HepG2 (cell line): Measurements from ENCODE around the gene PIGA. TPM values are rescaled to one million over a fixed set of nuclear protein-coding genes. Genes with fewer than 3 reads are reported as not detected.

ENCODE experiments used
- ATAC-seq: fragments of 200-7000 bp; cut with Tn5 transposase; 3 replicates; pipeline ENCODE4 v1.9.1; 2020; ENCODE audit warnings: mild to moderate bottlenecking, moderate library complexity
- BruUV-seq: library from RNA; stranded (reverse); fragments of 400-500 nt; replicated peaks from 2 replicates; lab custom pipeline; 2021; lab: Mats Ljungman, UMichigan
- CTCF ChIA-PET: fragments of 300-600 bp; formaldehyde crosslinking; extraction: SDS; loops from one replicate; lab custom pipeline; 2021; ENCODE audit warnings: low total read pairs, inconsistent platforms, low intra/inter-chr PET ratio; lab: Yijun Ruan, JAX
- POLR2A ChIA-PET: fragments of 350-600 bp; sonication (Branson Sonifier 250); formaldehyde crosslinking; loops from one replicate; lab custom pipeline; 2020; ENCODE audit warnings: antibody characterized with exemption, inconsistent platforms; lab: Yijun Ruan, JAX
- DNase-seq: peaks from one replicate; pipeline ENCODE4 v3.0.0-alpha.2; 2015; ENCODE audit warnings: low spot score
- FAIRE-seq: peaks from 3 replicates; lab custom pipeline; 2011; peaks lifted over from hg19 to GRCh38; lab: Jason Lieb, UNC
- H2AFZ ChIP-seq: one replicate; pipeline ENCODE4 v1.6.1; 2011; ENCODE audit warnings: low read length, inconsistent platforms
- H3K27ac ChIP-seq: fragments of 300-600 bp; 3 replicates; pipeline ENCODE4 v1.8.0; 2011; ENCODE audit warnings: mixed run types, mild to moderate bottlenecking, mixed read lengths, low read length, inconsistent platforms; ENCODE audit not compliant: insufficient read depth; ENCODE audit errors: extremely low read length
- H3K27me3 ChIP-seq, 2 experiments: fragments of 200-600 bp in 1 of 2; 2 replicates in 1 of 2; 3 replicates in 1 of 2; pipeline versions ENCODE4 v1.6.0 to v1.8.0; 2011; ENCODE audit warnings: low read length in 2 of 2, mild to moderate bottlenecking in 2 of 2, moderate library complexity in 2 of 2, inconsistent platforms in 1 of 2; ENCODE audit not compliant: insufficient read depth in 2 of 2, control insufficient read depth in 1 of 2
- H3K36me3 ChIP-seq, 2 experiments: fragments of 200-600 bp in 1 of 2; replicated peaks in 1 of 2; 2 replicates in 1 of 2; 3 replicates in 1 of 2; pipeline versions ENCODE4 v1.5.1 to v1.8.0; 2011; ENCODE audit warnings: low read length in 2 of 2, inconsistent platforms in 1 of 2; ENCODE audit not compliant: insufficient read depth in 2 of 2, control insufficient read depth in 1 of 2
- H3K4me1 ChIP-seq: 2 replicates; pipeline ENCODE4 v1.5.1; 2012; ENCODE audit warnings: low read length, inconsistent platforms; ENCODE audit not compliant: insufficient read depth
- H3K4me2 ChIP-seq: 2 replicates; pipeline ENCODE4 v1.6.0; 2011; ENCODE audit warnings: low read depth, low read length, inconsistent platforms
- H3K4me3 ChIP-seq, 3 experiments: fragments of 200-600 bp in 1 of 3; sonication (generic), shearing (Covaris generic) in 1 of 3; replicated peaks in 1 of 3; 2 replicates each; pipeline ENCODE4 v1.5.1; 2011 to 2016; ENCODE audit warnings: low read length in 3 of 3, inconsistent platforms in 2 of 3, low read depth in 2 of 3, mild to moderate bottlenecking in 2 of 3, control low read depth in 1 of 3, mixed read lengths in 1 of 3; ENCODE audit not compliant: insufficient read depth in 1 of 3
- H3K79me2 ChIP-seq: one replicate; pipeline ENCODE4 v1.6.1; 2011; ENCODE audit warnings: low read length, inconsistent platforms; ENCODE audit not compliant: insufficient read depth
- H3K9ac ChIP-seq: 2 replicates; pipeline ENCODE4 v1.6.0; 2011; ENCODE audit warnings: mild to moderate bottlenecking, low read depth, low read length, inconsistent platforms; ENCODE audit not compliant: insufficient read depth
- H3K9me3 ChIP-seq: 2 replicates; pipeline ENCODE4 v1.5.1; 2012; ENCODE audit warnings: mild to moderate bottlenecking, low read length
- H4K20me1 ChIP-seq: 2 replicates; pipeline ENCODE4 v1.6.0; 2011; ENCODE audit warnings: inconsistent platforms, mild to moderate bottlenecking, low read length, moderate library complexity; ENCODE audit not compliant: insufficient read depth
- GABPA ChIP-seq, 2 experiments: IDR thresholded peaks; 2 replicates each; pipeline ENCODE4 v1.6.1; 2011 to 2016; ENCODE audit warnings: low read depth in 2 of 2, low read length in 1 of 2, missing biosample characterization in 1 of 2, missing genetic modification characterization in 1 of 2
- HIVEP1 ChIP-seq: sonication (generic); formaldehyde crosslinking; IDR thresholded peaks from 2 replicates; pipeline ENCODE4 v1.4.0; 2020; ENCODE audit warnings: mild to moderate bottlenecking, missing genetic modification reagents
- IKZF5 ChIP-seq: IDR thresholded peaks from 2 replicates; pipeline ENCODE4 v1.6.1; 2018; ENCODE audit warnings: missing genetic modification reagents, mild to moderate bottlenecking, missing compliant biosample characterization
- JUN ChIP-seq: sonication (generic); formaldehyde crosslinking; IDR thresholded peaks from 2 replicates; pipeline ENCODE4 v1.4.0; 2020; ENCODE audit warnings: mild to moderate bottlenecking, missing genetic modification reagents
- ZNF207 ChIP-seq: fragments of 450-650 bp; IDR thresholded peaks from 2 replicates; pipeline ENCODE4 v1.6.1; 2016; ENCODE audit warnings: antibody characterized with exemption, borderline replicate concordance
- ZNF468 ChIP-seq: sonication (generic); formaldehyde crosslinking; IDR thresholded peaks from 2 replicates; pipeline ENCODE4 v1.8.0; 2022; ENCODE audit warnings: mild to moderate bottlenecking, moderate library complexity, missing genetic modification reagents
- ZNF672 ChIP-seq: sonication (generic); formaldehyde crosslinking; IDR thresholded peaks from 2 replicates; pipeline ENCODE4 v1.8.1; 2022; ENCODE audit warnings: missing genetic modification reagents
- ZSCAN9 ChIP-seq: IDR thresholded peaks from 2 replicates; pipeline ENCODE4 v1.6.1; 2016; ENCODE audit warnings: borderline replicate concordance
- WGBS: methylation state at CpG from one replicate; pipeline ENCODE4 v1.1.6; 2017; ENCODE audit warnings: low lambda C conversion rate; 5-methylcytosine and 5-hydroxymethylcytosine counted together
- in situ Hi-C: cut with HindIII; loops from 2 replicates; pipeline ENCODE4 v1.10.0; 2017; ENCODE audit warnings: low pct_unique_long_range_greater_than_20kb; ENCODE audit not compliant: extremely low pct_ligation_motif_present
- intact Hi-C: fragments of 100-400 bp; cut with micrococcal nuclease; formaldehyde crosslinking; loops from one replicate; pipeline ENCODE4 v1.10.0; 2022; ENCODE audit not compliant: unreplicated experiment
- polyA plus RNA-seq, 8 experiments: library from polyadenylated mRNA; depleted of rRNA in 3 of 8; stranded (reverse) in 7 of 8; unstranded in 1 of 8; fragments of >200 nt; fragmentation: Illumina TruSeq in 4 of 8; extraction: Trizol in 4 of 8; gene quantifications; 2 replicates each; pipeline versions ENCODE4 v1.2.1 to v1.2.3, GENCODE V29; 2011 to 2016; ENCODE audit warnings: low read depth in 4 of 8, missing spikeins in 1 of 8, mixed read lengths in 1 of 8; ENCODE audit not compliant: insufficient read depth in 1 of 8
- total RNA-seq, 5 experiments: library from RNA; depleted of rRNA; stranded (reverse); fragments of >200 nt; fragmentation: Illumina TruSeq; extraction: Trizol; gene quantifications; 2 replicates each; pipeline ENCODE4 v1.2.3, GENCODE V29; 2016; ENCODE audit warnings: low read depth in 1 of 5
- TF ChIP-seq, protein P1 (sequence below): sonication (generic); formaldehyde crosslinking; conservative IDR thresholded peaks from 2 replicates; pipeline ENCODE4 v1.8.0; 2022; ENCODE audit warnings: mild to moderate bottlenecking, moderate library complexity, missing genetic modification reagents
- TF ChIP-seq, protein P2 (sequence below): sonication (generic); formaldehyde crosslinking; IDR thresholded peaks from 2 replicates; pipeline ENCODE4 v1.4.0; 2020; ENCODE audit warnings: missing genetic modification reagents
- TF ChIP-seq, protein P3 (sequence below): sonication (generic); formaldehyde crosslinking; IDR thresholded peaks from 2 replicates; pipeline ENCODE4 v1.5.1; 2020; ENCODE audit warnings: mild to moderate bottlenecking, missing genetic modification reagents

Gene PIGA
- total and polyA plus RNA-seq, 2 of the 13 experiments (the other 11 are each of a cell fraction or from before 2014, with no cell fraction given): 6.0 to 13.0 TPM

GRCh38 chrX:15298201-15298600, 37.1 kb downstream of the PIGA start:
- no peak for TF ChIP-seq GABPA (IDR thresholded peaks at IDR 0.05; ENCODE audit: low read depth, low read length)
- peak; percentile 72 for TF ChIP-seq GABPA (CRISPR knock-in tag; IDR thresholded peaks at IDR 0.05; ENCODE audit: low read depth)
- TF ChIP-seq IKZF5 (CRISPR knock-in tag): peak; percentile 27; the same call in 1 of the 2 replicates
- TF ChIP-seq JUN (CRISPR knock-in tag): no peak
- TF ChIP-seq HIVEP1 (CRISPR knock-in tag): no peak
- Histone ChIP-seq H3K4me3 (no peak overlapping the region), H2AFZ (peak overlapping the region; percentile 42), H3K36me3 (no peaks in the 10 kb centered on the region), H3K4me2 (peak overlapping the region; percentile 33; the same call in 1 of the 2 replicates), H3K4me1 (peaks cover 28% of the 10 kb centered on the region; the same call in 1 of the 2 replicates), H3K27ac (no peak overlapping the region), H3K9me3 (no peaks in the 10 kb centered on the region), H3K27me3 (no peaks in the 10 kb centered on the region), H4K20me1 (no peaks in the 10 kb centered on the region), H3K9ac (no peak overlapping the region), H3K79me2 (no peaks in the 10 kb centered on the region)
- BruUV-seq: no TSS peak
- no peak for DNase-seq
- ChIA-PET CTCF (no interaction called here), POLR2A (no interaction called here)
- intact Hi-C loops (no loop called here), in situ Hi-C loops (no loop called here)
- no peak for ATAC-seq
- FAIRE-seq: no peak
- WGBS: 53% methylated on average over 2 of the region's 2 CpGs

GRCh38 chrX:15293451-15293850, 41.9 kb downstream of the PIGA start:
- CTCF ChIA-PET: no interaction called here
- in situ Hi-C loops: no loop called here
- 25% methylated on average over 2 of the region's 2 CpGs for WGBS
- no peaks in the 10 kb centered on the region for H3K27me3 ChIP-seq
- no peak overlapping the region for H3K27ac ChIP-seq
- no peak overlapping the region for H2AFZ ChIP-seq
- ATAC-seq: no peak
- FAIRE-seq: no peak
- no TSS peak for BruUV-seq
- H3K9me3 ChIP-seq: no peaks in the 10 kb centered on the region
- POLR2A ChIA-PET: no interaction called here
- H3K79me2 ChIP-seq: no peaks in the 10 kb centered on the region
- intact Hi-C loops: no loop called here
- no peaks in the 10 kb centered on the region for H3K36me3 ChIP-seq
- no peak overlapping the region for H3K9ac ChIP-seq
- no peaks in the 10 kb centered on the region for H4K20me1 ChIP-seq
- H3K4me3 ChIP-seq: no peak overlapping the region
- H3K4me1 ChIP-seq: peaks cover 7% of the 10 kb centered on the region; the same call in 1 of the 2 replicates
- H3K4me2 ChIP-seq: no peak overlapping the region
- no peak for DNase-seq
- TF ChIP-seq ZNF672 (no peak), ZNF207 (no peak), ZNF468 (CRISPR knock-in tag) (no peak), ZSCAN9 (CRISPR knock-in tag) (no peak)
- TF ChIP-seq, protein P1, sequence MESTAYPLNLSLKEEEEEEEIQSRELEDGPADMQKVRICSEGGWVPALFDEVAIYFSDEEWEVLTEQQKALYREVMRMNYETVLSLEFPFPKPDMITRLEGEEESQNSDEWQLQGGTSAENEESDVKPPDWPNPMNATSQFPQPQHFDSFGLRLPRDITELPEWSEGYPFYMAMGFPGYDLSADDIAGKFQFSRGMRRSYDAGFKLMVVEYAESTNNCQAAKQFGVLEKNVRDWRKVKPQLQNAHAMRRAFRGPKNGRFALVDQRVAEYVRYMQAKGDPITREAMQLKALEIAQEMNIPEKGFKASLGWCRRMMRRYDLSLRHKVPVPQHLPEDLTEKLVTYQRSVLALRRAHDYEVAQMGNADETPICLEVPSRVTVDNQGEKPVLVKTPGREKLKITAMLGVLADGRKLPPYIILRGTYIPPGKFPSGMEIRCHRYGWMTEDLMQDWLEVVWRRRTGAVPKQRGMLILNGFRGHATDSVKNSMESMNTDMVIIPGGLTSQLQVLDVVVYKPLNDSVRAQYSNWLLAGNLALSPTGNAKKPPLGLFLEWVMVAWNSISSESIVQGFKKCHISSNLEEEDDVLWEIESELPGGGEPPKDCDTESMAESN: no peak
- TF ChIP-seq, protein P2, sequence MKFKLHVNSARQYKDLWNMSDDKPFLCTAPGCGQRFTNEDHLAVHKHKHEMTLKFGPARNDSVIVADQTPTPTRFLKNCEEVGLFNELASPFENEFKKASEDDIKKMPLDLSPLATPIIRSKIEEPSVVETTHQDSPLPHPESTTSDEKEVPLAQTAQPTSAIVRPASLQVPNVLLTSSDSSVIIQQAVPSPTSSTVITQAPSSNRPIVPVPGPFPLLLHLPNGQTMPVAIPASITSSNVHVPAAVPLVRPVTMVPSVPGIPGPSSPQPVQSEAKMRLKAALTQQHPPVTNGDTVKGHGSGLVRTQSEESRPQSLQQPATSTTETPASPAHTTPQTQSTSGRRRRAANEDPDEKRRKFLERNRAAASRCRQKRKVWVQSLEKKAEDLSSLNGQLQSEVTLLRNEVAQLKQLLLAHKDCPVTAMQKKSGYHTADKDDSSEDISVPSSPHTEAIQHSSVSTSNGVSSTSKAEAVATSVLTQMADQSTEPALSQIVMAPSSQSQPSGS (CRISPR knock-in tag): no peak
- TF ChIP-seq, protein P3, sequence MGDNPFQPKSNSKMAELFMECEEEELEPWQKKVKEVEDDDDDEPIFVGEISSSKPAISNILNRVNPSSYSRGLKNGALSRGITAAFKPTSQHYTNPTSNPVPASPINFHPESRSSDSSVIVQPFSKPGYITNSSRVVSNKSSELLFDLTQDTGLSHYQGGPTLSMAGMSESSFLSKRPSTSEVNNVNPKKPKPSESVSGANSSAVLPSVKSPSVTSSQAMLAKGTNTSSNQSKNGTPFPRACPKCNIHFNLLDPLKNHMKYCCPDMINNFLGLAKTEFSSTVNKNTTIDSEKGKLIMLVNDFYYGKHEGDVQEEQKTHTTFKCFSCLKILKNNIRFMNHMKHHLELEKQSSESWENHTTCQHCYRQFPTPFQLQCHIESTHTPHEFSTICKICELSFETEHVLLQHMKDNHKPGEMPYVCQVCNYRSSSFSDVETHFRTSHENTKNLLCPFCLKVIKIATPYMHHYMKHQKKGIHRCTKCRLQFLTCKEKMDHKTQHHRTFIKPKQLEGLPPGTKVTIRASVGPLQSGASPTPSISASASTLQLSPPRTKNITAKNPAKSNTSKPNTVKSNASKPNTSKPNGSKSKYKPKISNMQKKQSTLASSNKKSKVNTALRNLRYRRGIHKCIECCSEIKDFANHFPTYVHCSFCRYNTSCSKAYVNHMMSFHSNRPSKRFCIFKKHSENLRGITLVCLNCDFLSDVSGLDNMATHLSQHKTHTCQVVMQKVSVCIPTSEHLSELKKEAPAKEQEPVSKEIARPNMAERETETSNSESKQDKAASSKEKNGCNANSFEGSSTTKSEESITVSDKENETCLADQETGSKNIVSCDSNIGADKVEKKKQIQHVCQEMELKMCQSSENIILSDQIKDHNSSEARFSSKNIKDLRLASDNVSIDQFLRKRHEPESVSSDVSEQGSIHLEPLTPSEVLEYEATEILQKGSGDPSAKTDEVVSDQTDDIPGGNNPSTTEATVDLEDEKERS (CRISPR knock-in tag): no peak
